Thymus (tissue), 11 donors: ENCODE measurements around the gene SAG. TPM values are rescaled to one million over a fixed set of nuclear protein-coding genes. Genes with fewer than 3 reads are reported as not detected.

ENCODE experiments used
- DNase-seq, 9 donors: peaks; one replicate each; pipeline ENCODE4 v3.0.0-alpha.2; 2013; ENCODE audit warnings: low spot score in 9 of 9, low read depth in 6 of 9, missing footprints in 1 of 9
- H3K27ac ChIP-seq, 2 donors: one replicate each; pipeline ENCODE4 v1.5.1; 2013; ENCODE audit warnings: control low read depth in 1 of 2, low read depth in 1 of 2, low read length in 1 of 2, mild to moderate bottlenecking in 1 of 2, moderate library complexity in 1 of 2
- H3K27me3 ChIP-seq, 2 donors: one replicate each; pipeline ENCODE4 v1.5.1; 2013; ENCODE audit warnings: low read length in 1 of 2; ENCODE audit not compliant: control insufficient read depth in 2 of 2, insufficient read depth in 1 of 2
- H3K36me3 ChIP-seq, 2 donors: one replicate each; pipeline ENCODE4 v1.5.1; 2013; ENCODE audit warnings: low read length in 1 of 2, mild to moderate bottlenecking in 1 of 2, moderate library complexity in 1 of 2; ENCODE audit not compliant: control insufficient read depth in 2 of 2, insufficient read depth in 2 of 2
- H3K4me1 ChIP-seq, 2 donors: one replicate each; pipeline ENCODE4 v1.5.1; 2013; ENCODE audit warnings: low read length in 2 of 2; ENCODE audit not compliant: control insufficient read depth in 2 of 2, insufficient read depth in 2 of 2
- H3K4me3 ChIP-seq, 2 donors: one replicate each; pipeline ENCODE4 v1.5.1; 2013; ENCODE audit warnings: low read length in 2 of 2, control low read depth in 1 of 2, mild to moderate bottlenecking in 1 of 2
- H3K9me3 ChIP-seq, 2 donors: one replicate each; pipeline ENCODE4 v1.5.1; 2013; ENCODE audit warnings: low read length in 1 of 2, mild to moderate bottlenecking in 1 of 2; ENCODE audit not compliant: control insufficient read depth in 2 of 2, insufficient read depth in 1 of 2
- WGBS: extraction: QIAGEN DNeasy Blood & Tissue Kit; methylation state at CpG from one replicate; pipeline ENCODE4 v1.1.7; 2013; 5-methylcytosine and 5-hydroxymethylcytosine counted together
- polyA plus RNA-seq: library from polyadenylated mRNA; stranded (reverse); fragments of 200-250 nt; gene quantifications from one replicate; pipeline ENCODE4 v1.2.3, GENCODE V29; 2013
- total RNA-seq: library from RNA; stranded (reverse); fragments of 120-200 nt; gene quantifications from one replicate; pipeline ENCODE4 v1.2.4, GENCODE V29; 2013
- donor health status: healthy.

The SAG gene
- total and polyA plus RNA-seq, 2 donors: 0.32 to 0.61 TPM

DNA sequence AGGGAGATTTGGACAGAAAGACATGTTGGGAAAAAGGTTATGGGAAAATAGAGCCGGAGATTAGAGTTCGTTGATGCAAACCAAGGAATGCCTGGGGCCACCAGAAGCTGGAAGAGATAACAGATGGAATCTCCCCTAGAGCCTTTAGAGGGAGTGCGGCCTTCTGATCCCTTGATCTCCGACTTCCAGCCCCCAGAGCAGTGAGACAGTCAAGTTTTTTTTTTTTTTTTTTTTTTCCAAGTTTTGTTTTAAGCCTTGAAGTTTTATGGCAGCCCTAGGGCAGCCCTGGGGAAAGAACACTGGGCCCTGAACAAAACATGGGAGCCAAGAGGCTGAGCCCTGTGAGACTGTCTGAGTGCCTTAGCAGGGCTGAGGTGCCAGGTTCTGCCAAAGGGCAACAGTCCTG is 53.2 kb downstream of the SAG start:
- Histone ChIP-seq H3K4me3 (no peak overlapping the region), H3K4me1 (peaks cover 0 to 9% of the 10 kb centered on the region in 2 donors), H3K36me3 (peaks cover 0 to 4% of the 10 kb centered on the region in 2 donors), H3K27me3 (no peaks in the 10 kb centered on the region), H3K9me3 (no peaks in the 10 kb centered on the region), H3K27ac (no peak overlapping the region)
- WGBS: 98% methylated on average over 4 of the region's 4 CpGs
- DNase-seq: no peak

DNA sequence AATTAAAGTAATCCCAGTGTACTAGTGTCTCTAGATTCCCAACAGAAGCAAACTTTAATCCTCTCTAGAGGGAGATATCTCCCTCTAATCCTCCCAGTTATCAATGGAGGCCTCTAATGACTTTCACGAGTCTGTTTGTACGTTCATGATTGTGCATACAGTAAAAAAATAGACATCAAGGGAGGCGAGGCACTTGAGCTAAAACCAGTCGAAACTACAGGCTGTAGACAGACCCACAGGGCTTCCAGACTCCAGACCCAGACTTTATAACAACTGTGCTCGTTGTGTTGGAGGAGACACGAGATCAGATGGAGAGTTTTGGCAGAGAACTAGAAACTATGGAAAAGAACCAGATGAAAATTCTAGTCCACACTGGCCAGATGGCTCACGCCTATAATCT is 53.7 kb downstream of the SAG start:
- no peak overlapping the region for H3K27ac ChIP-seq
- no peaks in the 10 kb centered on the region for H3K9me3 ChIP-seq
- no peak overlapping the region for H3K4me3 ChIP-seq
- peaks cover 0 to 4% of the 10 kb centered on the region in 2 donors for H3K4me1 ChIP-seq
- peaks cover 0 to 8% of the 10 kb centered on the region in 2 donors for H3K36me3 ChIP-seq
- DNase-seq: no peak
- WGBS: 97% methylated on average over 7 of the region's 7 CpGs
- H3K27me3 ChIP-seq: no peaks in the 10 kb centered on the region

DNA sequence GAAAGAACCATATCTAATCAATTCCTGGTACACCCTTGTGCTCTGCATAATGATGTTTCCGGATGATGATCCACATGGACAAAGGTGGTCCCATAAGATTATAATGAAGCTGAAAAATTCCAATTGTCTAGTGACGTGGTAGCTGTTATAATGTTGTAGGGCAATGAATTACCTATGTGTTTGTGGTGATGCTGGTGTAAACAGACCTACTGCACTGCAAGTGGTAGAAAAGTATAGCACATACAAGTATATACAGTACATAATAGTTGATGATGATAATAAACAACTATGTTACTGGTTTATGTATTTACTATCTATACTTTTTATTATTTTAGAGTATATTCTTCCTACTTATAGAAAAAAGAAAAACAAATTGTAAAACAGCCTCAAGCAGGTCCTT is 55.1 kb downstream of the SAG start:
- H3K9me3 ChIP-seq: no peaks in the 10 kb centered on the region

DNA sequence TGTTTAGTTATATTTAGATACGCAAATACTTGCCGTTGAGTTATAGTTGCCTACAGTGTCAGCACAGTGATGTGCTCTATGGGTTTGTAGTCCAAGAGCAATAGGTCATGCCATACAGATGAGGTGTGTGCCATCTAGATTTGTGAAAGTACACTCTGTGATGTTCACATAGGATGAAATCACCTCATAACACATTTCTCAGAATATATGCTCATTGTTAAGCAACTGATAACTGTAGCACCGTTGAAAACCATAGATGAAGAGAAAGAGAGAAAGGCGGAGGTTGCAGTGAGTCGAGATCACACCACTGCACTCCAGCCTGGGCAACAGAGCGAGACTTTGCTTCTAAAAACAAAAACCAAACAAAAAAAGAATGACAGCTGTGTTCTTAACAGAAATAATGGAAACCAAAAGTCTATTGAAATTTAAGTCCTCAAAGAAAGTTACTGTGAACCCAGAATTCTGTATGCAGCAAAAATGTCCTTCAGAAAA is 56.2 kb downstream of the SAG start:
- Histone ChIP-seq H3K4me3 (no peak overlapping the region), H3K27me3 (no peaks in the 10 kb centered on the region), H3K4me1 (no peaks in the 10 kb centered on the region), H3K9me3 (no peaks in the 10 kb centered on the region), H3K27ac (no peak overlapping the region), H3K36me3 (peaks cover 0 to 11% of the 10 kb centered on the region in 2 donors)
- DNase-seq: no peak
- whole genome bisulfite sequencing: 98% methylated on average over 6 of the region's 6 CpGs

More for the DNA sequence above, 55.1 kb downstream of the SAG start:
- Histone ChIP-seq H3K27me3 (no peaks in the 10 kb centered on the region), H3K36me3 (peaks cover 0 to 11% of the 10 kb centered on the region in 2 donors), H3K4me1 (no peaks in the 10 kb centered on the region), H3K27ac (no peak overlapping the region), H3K4me3 (no peak overlapping the region)
- DNase-seq: no peak
- 97% methylated on average over 2 of the region's 2 CpGs for WGBS

DNA sequence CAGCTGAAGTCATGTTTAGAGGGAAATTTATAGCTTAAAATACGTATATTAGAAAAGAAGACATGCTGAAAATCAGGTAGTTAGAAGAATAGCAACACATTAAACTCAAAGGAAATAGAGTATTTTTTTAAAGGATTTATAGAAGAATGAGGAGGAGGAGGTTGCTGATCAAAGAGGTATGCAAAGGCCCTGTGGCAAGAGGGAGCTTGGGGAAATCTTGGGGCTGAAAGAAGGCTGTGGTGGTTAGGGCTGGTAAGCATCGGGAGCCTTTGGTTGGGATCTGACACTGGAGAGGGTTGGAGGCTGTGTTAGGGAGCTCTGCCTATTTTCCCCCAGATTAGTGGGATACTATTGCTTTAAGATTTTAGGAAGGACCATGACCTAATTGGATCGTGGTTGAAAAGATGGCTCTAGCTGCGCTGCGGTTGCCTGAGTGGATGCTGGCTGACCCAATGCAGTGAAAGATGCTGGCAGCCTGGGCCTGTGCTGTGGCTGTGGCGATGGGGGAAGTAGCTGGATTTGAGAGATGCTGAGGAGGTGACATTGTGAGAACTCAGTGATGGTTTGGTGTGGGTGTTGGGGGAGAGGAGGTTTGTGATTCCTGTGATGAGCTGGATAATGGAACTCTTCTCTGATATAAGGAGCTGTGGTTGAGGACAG is 58.4 kb downstream of the SAG start:
- Histone ChIP-seq H3K36me3 (peaks cover 0 to 11% of the 10 kb centered on the region in 2 donors), H3K4me1 (no peaks in the 10 kb centered on the region), H3K9me3 (no peaks in the 10 kb centered on the region), H3K27me3 (no peaks in the 10 kb centered on the region), H3K27ac (no peak overlapping the region), H3K4me3 (no peak overlapping the region)
- no peak for DNase-seq
- 89% methylated on average over 6 of the region's 6 CpGs for WGBS

DNA sequence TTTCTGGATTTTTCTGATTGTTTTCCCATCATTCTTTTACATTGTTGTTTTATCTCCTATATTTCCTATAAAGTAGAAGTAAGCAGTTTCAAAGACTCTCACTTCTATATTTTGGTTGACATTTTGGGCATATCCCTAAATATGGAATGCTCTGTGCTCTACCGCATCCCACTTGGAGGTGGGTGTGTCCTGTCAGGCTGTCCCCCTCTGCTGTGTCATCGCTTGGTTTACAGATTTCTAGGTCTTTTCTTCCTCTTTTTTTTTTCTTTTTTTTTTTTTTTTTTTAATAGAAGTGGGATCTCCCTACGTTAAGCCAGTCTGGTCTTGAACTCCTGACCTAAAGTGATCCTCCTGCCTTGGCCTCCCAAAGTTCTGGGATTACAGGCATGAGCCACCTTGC is 60.0 kb downstream of the SAG start:
- no peaks in the 10 kb centered on the region for H3K9me3 ChIP-seq
- H3K27ac ChIP-seq: no peak overlapping the region
- H3K4me3 ChIP-seq: no peak overlapping the region
- peaks cover 0 to 11% of the 10 kb centered on the region in 2 donors for H3K36me3 ChIP-seq
- H3K27me3 ChIP-seq: no peaks in the 10 kb centered on the region
- WGBS: 87% methylated on average over 3 of the region's 3 CpGs
- no peak for DNase-seq
- no peaks in the 10 kb centered on the region for H3K4me1 ChIP-seq

DNA sequence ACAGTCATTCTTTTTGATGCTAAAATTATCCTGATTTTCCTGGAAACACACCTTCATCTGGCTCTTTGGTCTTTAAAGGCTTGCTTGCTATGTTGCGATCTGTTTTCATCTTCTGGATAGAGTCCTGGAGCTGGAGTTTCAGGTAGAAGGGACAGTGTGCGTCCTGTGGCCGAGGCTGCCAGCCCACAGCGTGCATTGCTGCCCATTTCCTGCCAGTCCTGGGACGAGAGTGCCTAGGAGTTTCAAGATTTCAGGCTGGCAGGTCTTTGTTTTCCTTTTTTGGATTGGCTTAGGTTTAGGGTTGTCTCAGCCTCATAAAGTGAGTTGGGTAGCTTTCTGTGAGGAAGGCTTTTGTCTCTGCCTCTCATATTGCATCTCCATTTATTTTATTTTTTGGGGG is 61.1 kb downstream of the SAG start:
- DNase-seq: no peak
- 93% methylated on average over 5 of the region's 5 CpGs for WGBS
- no peaks in the 10 kb centered on the region for H3K4me1 ChIP-seq

DNA sequence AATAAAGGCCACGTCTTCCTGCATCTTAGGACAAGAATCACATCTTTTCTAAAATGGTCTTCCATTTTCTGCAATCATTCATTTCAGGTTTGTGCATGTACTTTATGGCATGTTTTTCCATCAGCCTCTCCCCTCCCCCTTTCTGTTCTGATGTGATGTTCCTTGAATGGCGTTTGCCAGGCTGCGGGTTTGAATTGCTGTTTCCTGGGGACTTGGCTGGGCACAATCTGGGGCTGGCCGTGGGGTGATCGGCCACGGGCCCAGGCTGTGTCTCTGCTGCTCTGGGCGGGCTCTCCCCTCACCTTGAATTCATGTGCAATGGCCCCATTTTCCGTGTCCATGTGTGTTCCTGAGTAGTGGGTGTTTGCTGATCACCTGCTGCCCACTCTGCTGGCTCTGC is 61.8 kb downstream of the SAG start:
- no peaks in the 10 kb centered on the region for H3K27me3 ChIP-seq
- H3K4me1 ChIP-seq: no peaks in the 10 kb centered on the region
- 96% methylated on average over 8 of the region's 8 CpGs for WGBS
- peaks cover 0 to 9% of the 10 kb centered on the region in 2 donors for H3K36me3 ChIP-seq
- H3K4me3 ChIP-seq: no peak overlapping the region
- H3K9me3 ChIP-seq: no peaks in the 10 kb centered on the region
- H3K27ac ChIP-seq: no peak overlapping the region
- DNase-seq: no peak

More for the DNA sequence above, 61.1 kb downstream of the SAG start:
- Histone ChIP-seq H3K36me3 (peaks cover 0 to 11% of the 10 kb centered on the region in 2 donors), H3K4me3 (no peak overlapping the region), H3K27ac (no peak overlapping the region), H3K9me3 (no peaks in the 10 kb centered on the region), H3K27me3 (no peaks in the 10 kb centered on the region)

DNA sequence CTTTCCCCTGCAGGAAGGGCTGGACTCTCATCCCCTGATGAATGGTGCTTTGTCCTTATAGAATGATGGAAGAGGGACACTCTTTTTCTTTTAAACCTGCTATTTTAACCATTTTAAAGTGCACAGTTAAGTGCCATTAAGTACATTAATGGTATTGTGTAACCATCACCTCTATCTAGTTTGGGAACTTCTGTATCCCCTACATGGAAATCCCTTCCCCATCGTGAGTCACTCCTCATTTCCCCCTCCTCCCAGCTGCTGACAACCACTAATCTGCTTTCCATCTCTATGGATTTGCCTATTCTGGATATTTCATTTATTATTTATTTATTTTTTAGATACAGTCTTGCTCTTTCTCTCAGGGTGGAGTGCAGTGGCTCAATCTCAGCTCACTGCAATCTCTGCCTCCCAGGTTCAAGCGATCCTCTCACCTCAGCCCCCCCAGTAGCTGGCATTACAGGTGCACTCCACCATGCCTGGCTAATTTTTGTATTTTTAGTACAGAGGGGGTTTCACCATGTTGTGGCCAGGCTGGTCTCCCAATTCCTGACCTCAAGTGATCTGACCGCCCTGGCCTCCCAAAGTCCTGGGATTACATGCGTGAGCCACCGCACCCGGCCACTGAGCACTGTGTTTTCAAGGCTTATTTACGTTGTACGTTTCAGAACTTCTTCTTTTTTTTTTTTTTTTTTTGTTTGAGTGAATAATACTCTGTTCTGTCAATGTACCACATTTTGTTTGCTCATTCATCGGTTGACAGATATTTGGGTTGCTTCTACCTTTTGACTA is 62.5 kb downstream of the SAG start:
- Histone ChIP-seq H3K36me3 (peaks cover 0 to 9% of the 10 kb centered on the region in 2 donors), H3K27me3 (no peaks in the 10 kb centered on the region), H3K27ac (no peak overlapping the region), H3K4me1 (peaks cover 0 to 1% of the 10 kb centered on the region in 2 donors), H3K9me3 (no peaks in the 10 kb centered on the region), H3K4me3 (no peak overlapping the region)
- DNase-seq: no peak
- 92% methylated on average over 9 of the region's 9 CpGs for WGBS
